ENCODE measurements around the gene VSIG10L. TPM values are rescaled to one million over a fixed set of nuclear protein-coding genes. Genes with fewer than 3 reads are reported as not detected.

Gene VSIG10L
- total RNA-seq, 1 donor from 2014 or later, result 3.2 TPM

GRCh38 chr19:51354742-51355148 is 12.8 kb upstream of the VSIG10L start:
- intact Hi-C loops (cut with DNase I), result no loop called here

DNA sequence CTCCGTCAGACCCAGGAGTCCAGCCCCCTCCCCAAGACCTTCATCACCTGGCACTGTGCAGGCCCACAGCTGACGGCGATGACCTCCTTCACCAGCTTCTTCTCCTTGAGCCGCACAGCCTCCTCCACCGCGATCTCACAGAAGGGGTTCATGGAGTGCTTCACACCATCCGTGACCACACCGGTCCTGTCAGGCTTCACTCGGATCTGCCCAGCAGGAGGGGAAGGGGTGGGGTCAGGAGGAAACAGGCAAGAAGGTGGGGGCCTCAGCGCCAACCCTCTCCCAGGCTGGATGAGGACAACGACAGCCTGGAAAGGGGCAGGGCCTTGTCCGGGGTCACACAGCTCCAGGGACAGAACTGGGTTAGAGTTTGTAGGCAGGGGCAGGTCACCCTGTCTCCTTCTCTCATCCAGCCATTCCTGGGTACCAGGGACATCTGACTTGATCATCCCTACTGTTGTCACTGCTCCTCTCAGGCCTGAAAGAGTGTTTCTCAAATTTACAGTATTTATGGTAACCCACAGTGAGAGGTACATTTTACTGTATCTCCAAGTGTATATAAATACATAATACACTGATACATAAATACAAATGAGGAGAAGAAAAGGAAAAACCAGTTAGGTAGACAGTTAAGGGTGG is 12.3 kb upstream of the VSIG10L start:
- intact Hi-C loops (cut with DNase I), result no loop called here
- H3K27ac ChIP-seq, result no peak overlapping the region
- H3K9me3 ChIP-seq, result no peaks in the 10 kb centered on the region
- no peak for ATAC-seq
- DNase-seq, result no peak
- H3K36me3 ChIP-seq, result peaks cover 35% of the 10 kb centered on the region
- no peak overlapping the region for H3K4me3 ChIP-seq
- H3K27me3 ChIP-seq (ENCODE audit: low read depth), result no peaks in the 10 kb centered on the region
- no peaks in the 10 kb centered on the region for H3K4me1 ChIP-seq
- TF ChIP-seq CTCF (IDR thresholded peaks at IDR 0.05), result no peak

More at GRCh38 chr19:51354742-51355148, 12.8 kb upstream of the VSIG10L start:
- H3K4me1 ChIP-seq, result no peaks in the 10 kb centered on the region
- H3K36me3 ChIP-seq, result peaks cover 32% of the 10 kb centered on the region
- H3K4me3 ChIP-seq, result no peak overlapping the region
- H3K27ac ChIP-seq, result no peak overlapping the region
- no peaks in the 10 kb centered on the region for H3K9me3 ChIP-seq
- DNase-seq, result no peak
- H3K27me3 ChIP-seq (ENCODE audit: low read depth), result no peaks in the 10 kb centered on the region
- no peak for ATAC-seq
- no peak for TF ChIP-seq CTCF (IDR thresholded peaks at IDR 0.05)

- intact Hi-C loops (cut with DNase I), result no loop called here
- Histone ChIP-seq H3K27ac (no peak overlapping the region), H3K27me3 (ENCODE audit: low read depth) (no peaks in the 10 kb centered on the region), H3K36me3 (peaks cover 40% of the 10 kb centered on the region), H3K4me3 (no peak overlapping the region), H3K9me3 (no peaks in the 10 kb centered on the region), H3K4me1 (no peaks in the 10 kb centered on the region)
- no peak for TF ChIP-seq CTCF (IDR thresholded peaks at IDR 0.05)
- ATAC-seq (no peak), DNase-seq (no peak)
Measured at GRCh38 chr19:51352783-51353360, 10.9 kb upstream of the VSIG10L start.

DNA sequence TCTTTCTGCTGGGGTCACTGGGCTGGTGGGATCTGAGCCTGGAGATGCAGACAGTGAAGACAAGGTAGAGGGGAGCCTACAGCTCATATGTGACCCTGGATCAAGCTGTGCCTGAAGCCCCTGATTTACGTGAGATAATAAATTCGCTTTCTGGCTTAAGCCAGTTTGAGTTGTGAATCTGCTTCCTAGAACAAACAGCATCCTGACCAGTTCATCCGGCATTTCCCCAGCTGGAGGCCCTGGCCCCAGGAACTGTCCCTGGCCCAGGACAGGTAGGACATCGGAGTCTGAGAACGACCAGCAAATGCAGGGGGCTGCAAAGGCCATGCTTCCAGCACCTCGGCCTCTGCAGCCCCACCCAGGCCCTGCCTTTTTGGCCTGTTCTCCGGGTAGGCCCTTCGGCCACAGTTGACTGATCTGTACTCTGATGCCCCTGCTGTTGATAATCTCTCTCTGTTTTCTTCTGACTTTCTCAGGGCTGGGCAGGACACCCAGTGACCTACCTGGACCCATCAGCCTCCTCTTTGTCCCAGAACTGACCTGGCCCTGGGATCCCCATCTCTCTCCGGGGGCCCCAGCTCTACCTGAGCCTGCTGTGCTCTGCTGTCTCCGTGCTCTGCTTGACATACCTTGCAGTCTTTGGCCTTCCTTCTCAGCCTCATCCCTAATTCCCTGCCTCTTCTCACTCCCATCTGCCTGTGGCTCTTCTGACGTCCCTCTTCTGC is 9.5 kb upstream of the VSIG10L start:
- no peaks in the 10 kb centered on the region for H3K9me3 ChIP-seq
- H3K4me3 ChIP-seq, result no peak overlapping the region
- intact Hi-C loops (cut with DNase I), result no loop called here
- H3K27ac ChIP-seq, result no peak overlapping the region
- H3K27me3 ChIP-seq (ENCODE audit: low read depth), result no peaks in the 10 kb centered on the region
- peaks cover 54% of the 10 kb centered on the region for H3K36me3 ChIP-seq
- DNase-seq, result no peak
- H3K4me1 ChIP-seq, result no peaks in the 10 kb centered on the region
- ATAC-seq, result no peak
- TF ChIP-seq CTCF (IDR thresholded peaks at IDR 0.05), result no peak

DNA sequence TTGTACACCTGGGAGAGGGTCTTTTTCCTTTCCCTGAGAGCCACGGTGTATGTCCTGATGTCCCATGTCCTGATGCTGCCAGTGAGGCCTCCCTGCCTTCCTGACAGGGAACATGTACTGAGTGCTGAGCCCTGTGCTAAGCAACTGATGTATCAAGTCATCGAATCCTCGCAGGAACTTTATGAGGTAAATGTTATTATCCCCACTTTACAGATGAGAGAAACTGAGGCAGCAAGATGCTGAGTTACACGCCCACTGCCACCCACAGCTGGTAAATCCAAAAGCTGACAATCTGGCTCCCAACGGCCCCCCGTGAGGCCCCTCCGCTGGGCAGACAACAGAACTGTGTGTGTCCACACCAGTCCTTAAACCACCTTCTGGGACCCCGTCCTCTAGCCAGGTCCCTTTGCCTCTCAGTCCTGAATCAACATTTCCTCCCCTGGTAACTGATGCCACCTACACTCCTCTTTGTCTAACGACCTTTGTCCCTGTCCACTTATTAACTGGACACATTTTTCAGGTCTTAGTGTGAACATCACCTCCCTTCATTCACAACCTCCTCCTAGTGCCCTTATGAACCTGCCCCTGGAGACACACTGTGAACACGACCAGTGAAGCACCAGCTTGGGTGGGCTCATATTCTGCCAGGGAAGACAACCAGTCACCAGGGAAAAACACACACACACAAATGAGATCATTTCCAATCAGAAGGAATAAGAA is 5.4 kb upstream of the VSIG10L start:
- no peaks in the 10 kb centered on the region for H3K9me3 ChIP-seq
- DNase-seq (no peak), ATAC-seq (no peak)
- H3K27me3 ChIP-seq (ENCODE audit: low read depth), result no peaks in the 10 kb centered on the region
- H3K4me1 ChIP-seq, result no peaks in the 10 kb centered on the region
- H3K4me3 ChIP-seq, result no peak overlapping the region
- no peak overlapping the region for H3K27ac ChIP-seq
- intact Hi-C loops (cut with DNase I), result no loop called here
- H3K36me3 ChIP-seq, result peaks cover 62% of the 10 kb centered on the region
- TF ChIP-seq CTCF (IDR thresholded peaks at IDR 0.05), result no peak
